ENCODE measurements around the gene VCL.
A peak's percentile ranks its signal among the peaks of the same experiment; 100 is the strongest.
"Not testable (repeated sequence)": the region's sequence is repeated elsewhere in the genome, so short reads cannot be mapped to it uniquely, and the experiment has no call there.

The VCL gene

GRCh38 chr10:73997787-73998622 lies at the start of gene VCL:
VCL (plus strand) TSS chr10:73998116; CDS start chr10:73998208, 92 bp downstream.
- Mint-ChIP-seq H3K27me3 (no peaks in the 10 kb centered on the region), H3K27ac (peak within 1 kb of the TSS; percentile 99), H3K36me3 (no peaks in the 10 kb centered on the region), H3K9me3 (ENCODE audit: low read depth) (no peaks in the 10 kb centered on the region), H3K4me1 (ENCODE audit: low read depth) (peaks cover 37% of the 10 kb centered on the region), H3K4me3 (peak within 1 kb of the TSS; percentile 98)

- H3K9me3 Mint-ChIP-seq (ENCODE audit: low read depth) = no peaks in the 10 kb centered on the region
- H3K27ac Mint-ChIP-seq = no peak overlapping the region
- peaks cover 5% of the 10 kb centered on the region for H3K4me1 Mint-ChIP-seq (ENCODE audit: low read depth)
- H3K27me3 Mint-ChIP-seq = no peaks in the 10 kb centered on the region
- no peak overlapping the region for H3K4me3 Mint-ChIP-seq
- no peaks in the 10 kb centered on the region for H3K36me3 Mint-ChIP-seq
These were observed 48.8 kb upstream of the VCL start for GRCh38 chr10:73948947-73949633.

GRCh38 chr10:73950155-73950948 lies 47.6 kb upstream of the VCL start:
- H3K27ac Mint-ChIP-seq = no peak overlapping the region
- no peaks in the 10 kb centered on the region for H3K9me3 Mint-ChIP-seq (ENCODE audit: low read depth)
- H3K4me3 Mint-ChIP-seq = no peak overlapping the region
- peaks cover 5% of the 10 kb centered on the region for H3K4me1 Mint-ChIP-seq (ENCODE audit: low read depth)
- no peaks in the 10 kb centered on the region for H3K27me3 Mint-ChIP-seq
- H3K36me3 Mint-ChIP-seq = no peaks in the 10 kb centered on the region

- Mint-ChIP-seq H3K36me3 (no peaks in the 10 kb centered on the region), H3K27me3 (no peaks in the 10 kb centered on the region), H3K4me1 (ENCODE audit: low read depth) (peaks cover 29% of the 10 kb centered on the region), H3K4me3 (no peak overlapping the region), H3K9me3 (ENCODE audit: low read depth) (no peaks in the 10 kb centered on the region), H3K27ac (no peak overlapping the region)
These were observed 44.3 kb upstream of the VCL start for GRCh38 chr10:73953665-73954064.

GRCh38 chr10:73954737-73955136 lies 43.2 kb upstream of the VCL start:
- Mint-ChIP-seq H3K9me3 (ENCODE audit: low read depth) (no peaks in the 10 kb centered on the region), H3K27me3 (no peaks in the 10 kb centered on the region), H3K36me3 (no peaks in the 10 kb centered on the region), H3K27ac (no peak overlapping the region), H3K4me3 (no peak overlapping the region), H3K4me1 (ENCODE audit: low read depth) (peaks cover 33% of the 10 kb centered on the region)

- H3K27me3 Mint-ChIP-seq = no peaks in the 10 kb centered on the region
- H3K9me3 Mint-ChIP-seq (ENCODE audit: low read depth) = no peaks in the 10 kb centered on the region
- H3K36me3 Mint-ChIP-seq = no peaks in the 10 kb centered on the region
- no peak overlapping the region for H3K27ac Mint-ChIP-seq
- no peak overlapping the region for H3K4me3 Mint-ChIP-seq
- peaks cover 33% of the 10 kb centered on the region for H3K4me1 Mint-ChIP-seq (ENCODE audit: low read depth)
These were observed 42.2 kb upstream of the VCL start for GRCh38 chr10:73955719-73956118.

- Mint-ChIP-seq H3K9me3 (ENCODE audit: low read depth) (no peaks in the 10 kb centered on the region), H3K4me1 (ENCODE audit: low read depth) (peaks cover 33% of the 10 kb centered on the region), H3K27me3 (no peaks in the 10 kb centered on the region), H3K27ac (peak overlapping the region; percentile 50), H3K4me3 (peak overlapping the region; percentile 52), H3K36me3 (no peaks in the 10 kb centered on the region)
These were observed 41.2 kb upstream of the VCL start for GRCh38 chr10:73956476-73957359.

- H3K27ac Mint-ChIP-seq = no peak overlapping the region
- no peaks in the 10 kb centered on the region for H3K9me3 Mint-ChIP-seq (ENCODE audit: low read depth)
- H3K36me3 Mint-ChIP-seq = no peaks in the 10 kb centered on the region
- H3K4me1 Mint-ChIP-seq (ENCODE audit: low read depth) = peaks cover 28% of the 10 kb centered on the region
- H3K4me3 Mint-ChIP-seq = no peak overlapping the region
- no peaks in the 10 kb centered on the region for H3K27me3 Mint-ChIP-seq
These were observed 38.3 kb upstream of the VCL start for GRCh38 chr10:73959484-73960243.

- Mint-ChIP-seq H3K4me3 (no peak overlapping the region), H3K27me3 (no peaks in the 10 kb centered on the region), H3K27ac (no peak overlapping the region), H3K36me3 (no peaks in the 10 kb centered on the region), H3K9me3 (ENCODE audit: low read depth) (no peaks in the 10 kb centered on the region), H3K4me1 (ENCODE audit: low read depth) (peaks cover 11% of the 10 kb centered on the region)
These were observed 35.5 kb upstream of the VCL start for GRCh38 chr10:73962386-73962785.

GRCh38 chr10:73963533-73963932 lies 34.4 kb upstream of the VCL start:
- H3K9me3 Mint-ChIP-seq (ENCODE audit: low read depth); H3K4me1 Mint-ChIP-seq (ENCODE audit: low read depth): not testable (repeated sequence)

GRCh38 chr10:73964743-73965142 lies 33.2 kb upstream of the VCL start:
- no peak overlapping the region for H3K4me3 Mint-ChIP-seq
- H3K9me3 Mint-ChIP-seq (ENCODE audit: low read depth) = no peaks in the 10 kb centered on the region
- no peaks in the 10 kb centered on the region for H3K36me3 Mint-ChIP-seq
- H3K27me3 Mint-ChIP-seq = no peaks in the 10 kb centered on the region
- H3K4me1 Mint-ChIP-seq (ENCODE audit: low read depth) = no peaks in the 10 kb centered on the region
- H3K27ac Mint-ChIP-seq = no peak overlapping the region

More at GRCh38 chr10:73963533-73963932, 34.4 kb upstream of the VCL start:
- H3K36me3 Mint-ChIP-seq, H3K4me3 Mint-ChIP-seq, H3K27me3 Mint-ChIP-seq, H3K27ac Mint-ChIP-seq: not testable (repeated sequence)

GRCh38 chr10:73965267-73965889 lies 32.5 kb upstream of the VCL start:
- H3K4me1 Mint-ChIP-seq (ENCODE audit: low read depth); H3K36me3 Mint-ChIP-seq; H3K4me3 Mint-ChIP-seq; H3K27ac Mint-ChIP-seq; H3K27me3 Mint-ChIP-seq; H3K9me3 Mint-ChIP-seq (ENCODE audit: low read depth): not testable (repeated sequence)

GRCh38 chr10:73965890-73966768 lies 31.8 kb upstream of the VCL start:
- H3K9me3 Mint-ChIP-seq (ENCODE audit: low read depth) = no peaks in the 10 kb centered on the region
- H3K27ac Mint-ChIP-seq = no peak overlapping the region
- H3K4me1 Mint-ChIP-seq (ENCODE audit: low read depth) = no peaks in the 10 kb centered on the region
- no peaks in the 10 kb centered on the region for H3K27me3 Mint-ChIP-seq
- H3K36me3 Mint-ChIP-seq = no peaks in the 10 kb centered on the region
- no peak overlapping the region for H3K4me3 Mint-ChIP-seq

Data from activated naive CD8-positive, alpha-beta T cell (primary cell).